AG04449 (cell line): ENCODE data around the gene RBL1.
A peak's percentile ranks its signal among the peaks of the same experiment; 100 is the strongest.
"Not testable (repeated sequence)": the region's sequence is repeated elsewhere in the genome, so short reads cannot be mapped to it uniquely, and the experiment has no call there.

Source experiments
- CTCF ChIA-PET: fragments of 350-600 bp; formaldehyde crosslinking; extraction: SDS; loops from one replicate; lab custom pipeline; 2021; ENCODE audit warnings: antibody characterized with exemption; lab: Yijun Ruan, JAX
- POLR2A ChIA-PET: fragments of 400-600, 350-600 bp; formaldehyde crosslinking; extraction: SDS; loops from one replicate; lab custom pipeline; 2020; ENCODE audit warnings: antibody characterized with exemption, inconsistent platforms; lab: Yijun Ruan, JAX
- DNase-seq: peaks from one replicate; pipeline ENCODE4 v3.0.0-alpha.2; 2010; ENCODE audit warnings: low read depth, low spot score
- H3K4me3 ChIP-seq: 2 replicates; pipeline ENCODE4 v1.5.1; 2011; ENCODE audit warnings: low read depth, mild to moderate bottlenecking, control low read depth, low read length
- CTCF ChIP-seq: IDR thresholded peaks from one replicate; pipeline ENCODE4 v1.5.1; 2011; ENCODE audit warnings: mild to moderate bottlenecking, moderate library complexity, low read length, control low read depth, inconsistent platforms; ENCODE audit not compliant: insufficient read depth; ENCODE audit errors: missing control alignments

RBL1 gene

GRCh38 chr20:37081717-37082289 is 14.0 kb downstream of the RBL1 start:
- CTCF ChIA-PET: interaction anchor here (0.6 to 3.7 kb wide), 7 partner anchors 10 to 73 kb away, joined by 3 to 21 read pairs (median 4); partner anchors contain the start of gene RBL1
- TF ChIP-seq CTCF: peak; percentile 26
- DNase-seq: no peak
- POLR2A ChIA-PET: no interaction called here
- H3K4me3 ChIP-seq: no peak overlapping the region

GRCh38 chr20:37077009-37077408 is 18.8 kb downstream of the RBL1 start:
- CTCF ChIA-PET: interaction anchor here (1.2 to 1.5 kb wide), 2 partner anchors 19 to 69 kb away, joined by 3 to 4 read pairs; partner anchors contain the start of gene RBL1
- POLR2A ChIA-PET: no interaction called here
- no peak for DNase-seq
- TF ChIP-seq CTCF: no peak
- no peak overlapping the region for H3K4me3 ChIP-seq

GRCh38 chr20:37075932-37076685 is 19.7 kb downstream of the RBL1 start:
- CTCF ChIA-PET: no interaction called here
- POLR2A ChIA-PET: no interaction called here
- no peak for TF ChIP-seq CTCF
- DNase-seq: no peak
- no peak overlapping the region for H3K4me3 ChIP-seq

- no peak overlapping the region for H3K4me3 ChIP-seq
- TF ChIP-seq CTCF: no peak
- no peak for DNase-seq
- POLR2A ChIA-PET: no interaction called here
- CTCF ChIA-PET: interaction anchor here (1.8 kb wide), 1 partner anchor 10 kb away, joined by 4 read pairs; no protein-coding TSS in a partner anchor
Observed at GRCh38 chr20:37072293-37073196, 23.3 kb downstream of the RBL1 start.

- POLR2A ChIA-PET: no interaction called here
- H3K4me3 ChIP-seq: no peak overlapping the region
- peak; percentile 4 for DNase-seq
- TF ChIP-seq CTCF: no peak
- CTCF ChIA-PET: no interaction called here
Observed at GRCh38 chr20:37071481-37071911, 24.3 kb downstream of the RBL1 start.

- POLR2A ChIA-PET, H3K4me3 ChIP-seq, CTCF ChIA-PET, DNase-seq: not testable (repeated sequence)
Observed at GRCh38 chr20:37069563-37069962, 26.2 kb downstream of the RBL1 start.
